NCI-H2081 treated with DMSO at 0.1 percent for 48 hours (cell line): ENCODE data around the gene PLXNC1.

Source experiments
- DNase-seq: peaks from one replicate; lab custom pipeline; 2025; lab: John Stamatoyannopoulos, UW

PLXNC1 gene

GRCh38 chr12:94204499-94205247 lies 56.3 kb downstream of the PLXNC1 start:
- DNase-seq = no peak

DNA sequence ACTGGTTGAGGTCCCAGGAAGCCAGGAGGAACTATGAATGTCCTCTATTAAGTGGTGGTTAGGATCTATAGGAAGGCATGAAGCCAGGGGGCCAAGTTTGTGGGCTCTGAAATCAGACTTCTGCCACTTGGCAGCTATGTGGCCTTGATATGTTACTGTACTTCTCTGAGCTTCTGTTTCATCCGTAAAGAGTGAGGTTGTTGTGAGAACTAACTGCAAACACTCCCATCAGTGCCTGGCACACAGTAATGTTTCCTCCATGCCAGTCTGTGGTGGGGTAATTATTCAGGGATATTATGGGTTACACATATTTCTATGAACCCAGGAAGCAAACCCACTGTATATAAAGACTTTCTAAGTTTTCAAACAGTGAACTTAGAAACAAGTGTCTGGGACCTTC lies 57.4 kb downstream of the PLXNC1 start:
- DNase-seq = no peak

DNA sequence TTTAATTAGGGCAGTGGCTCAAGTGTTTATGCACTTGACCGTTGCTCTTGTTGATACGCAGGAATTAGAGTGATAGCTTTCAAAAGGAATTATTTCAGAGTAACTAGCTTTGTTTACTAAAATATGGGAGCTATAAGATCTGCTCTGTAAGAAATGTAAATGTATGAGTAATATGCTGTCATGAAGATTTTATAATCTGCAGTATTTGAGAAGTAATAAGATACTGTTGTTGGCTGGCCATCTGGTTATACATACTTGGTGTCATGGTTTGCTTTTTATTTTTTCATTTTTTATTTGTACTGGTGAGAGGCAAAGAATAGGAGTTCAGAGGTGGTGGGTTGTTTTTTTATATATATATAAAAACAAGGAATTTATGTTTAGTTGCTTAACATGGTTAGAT lies 58.5 kb downstream of the PLXNC1 start:
- no peak for DNase-seq

DNA sequence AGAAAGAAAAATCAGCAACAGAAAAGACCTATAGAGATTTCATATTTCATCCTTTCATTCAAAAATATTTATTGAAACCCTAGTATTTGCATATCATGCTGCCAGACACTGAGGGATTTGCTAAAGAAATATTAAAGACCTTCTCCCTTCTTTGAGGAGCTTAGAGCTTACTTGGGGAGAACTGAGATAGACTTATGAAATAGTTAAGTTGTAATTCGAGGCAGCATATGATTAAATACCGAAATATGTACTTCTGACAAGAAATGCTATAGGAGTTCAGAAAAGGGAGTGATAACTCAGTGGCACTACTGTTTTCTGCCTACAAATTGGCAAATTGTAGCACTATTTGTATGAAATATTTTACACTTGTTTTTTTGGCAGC lies 59.1 kb downstream of the PLXNC1 start:
- DNase-seq = no peak

- DNase-seq = no peak
Observed at GRCh38 chr12:94207849-94208621, 59.7 kb downstream of the PLXNC1 start.

GRCh38 chr12:94208622-94208966 lies 60.2 kb downstream of the PLXNC1 start:
- no peak for DNase-seq

DNA sequence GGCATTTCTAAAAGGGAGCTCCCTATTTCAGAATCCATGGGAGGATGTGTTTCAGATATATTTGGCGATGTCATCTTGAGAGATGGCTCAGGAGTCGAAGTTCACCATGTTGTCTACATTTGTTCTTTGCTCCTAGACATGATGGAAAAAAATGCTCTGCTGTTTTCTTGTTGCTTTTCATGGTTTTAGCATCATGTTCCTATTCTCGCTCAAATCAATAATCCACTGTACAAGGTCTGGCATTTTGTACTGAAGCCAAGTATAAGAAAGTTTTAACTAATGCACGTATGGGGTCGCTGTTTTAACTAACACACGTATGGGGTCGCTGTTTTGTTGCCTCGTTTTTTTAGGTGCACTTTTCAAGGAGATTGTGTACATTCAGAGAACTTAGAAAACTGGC lies 60.9 kb downstream of the PLXNC1 start:
- DNase-seq = no peak

GRCh38 chr12:94211021-94211420 lies 62.6 kb downstream of the PLXNC1 start:
- DNase-seq = no peak

- no peak for DNase-seq
Observed at GRCh38 chr12:94218233-94218632, 69.9 kb downstream of the PLXNC1 start.

- no peak for DNase-seq
Observed at GRCh38 chr12:94219622-94220302, 71.4 kb downstream of the PLXNC1 start.

DNA sequence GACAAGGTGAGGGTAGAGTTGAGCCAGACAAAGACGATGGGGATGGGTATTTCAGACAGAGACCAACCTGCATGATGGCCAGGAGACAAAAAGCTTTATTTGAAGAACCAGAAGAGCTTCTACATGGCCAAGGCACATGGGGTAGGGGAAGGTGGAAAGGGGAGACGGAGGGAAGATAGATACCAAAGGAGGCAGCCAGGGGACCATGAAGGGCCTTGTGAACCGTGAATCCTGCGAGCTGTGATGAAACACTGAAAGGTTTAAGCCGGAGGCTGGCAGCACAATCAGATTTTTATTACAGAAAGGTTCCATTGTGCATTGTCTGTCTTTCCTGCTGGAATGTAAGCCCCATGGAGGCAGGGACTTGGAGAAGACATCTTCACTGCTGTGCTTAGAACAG lies 72.4 kb downstream of the PLXNC1 start:
- DNase-seq = no peak

DNA sequence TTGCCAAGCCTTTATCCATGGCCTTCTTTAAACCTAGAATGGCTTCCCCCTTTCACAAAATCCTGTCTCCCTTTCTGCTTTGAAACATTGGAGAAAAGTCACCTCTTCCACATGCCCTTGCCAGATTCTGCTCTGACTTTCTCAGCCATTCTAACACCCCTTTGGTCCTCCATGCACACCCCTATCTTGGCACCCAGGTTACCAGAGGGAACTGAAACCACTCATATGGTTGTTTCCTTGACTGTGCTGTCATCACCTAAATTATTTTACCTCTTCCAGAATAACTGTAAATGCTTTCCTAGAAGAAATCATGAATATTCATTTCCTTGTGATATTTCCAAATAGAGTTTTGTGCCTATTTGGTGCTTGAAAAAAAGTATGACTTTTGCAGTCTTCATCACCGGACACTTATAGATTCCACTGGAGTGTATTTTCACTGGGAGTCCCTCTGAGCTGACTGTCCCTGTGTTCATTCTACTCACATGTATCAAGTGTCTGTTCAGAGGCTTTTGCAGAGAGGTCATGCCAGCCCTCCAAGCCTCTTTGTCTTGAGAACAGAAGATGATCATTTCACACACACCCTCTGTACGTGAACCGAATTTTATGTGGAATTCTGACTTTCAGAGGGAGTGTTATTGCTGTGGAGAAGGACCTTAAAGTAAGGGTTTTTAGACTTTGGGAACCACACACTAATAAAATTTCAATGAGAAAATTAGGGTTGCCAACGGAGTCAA lies 74.1 kb downstream of the PLXNC1 start:
- no peak for DNase-seq

- DNase-seq = no peak
Observed at GRCh38 chr12:94223842-94224241, 75.5 kb downstream of the PLXNC1 start.

DNA sequence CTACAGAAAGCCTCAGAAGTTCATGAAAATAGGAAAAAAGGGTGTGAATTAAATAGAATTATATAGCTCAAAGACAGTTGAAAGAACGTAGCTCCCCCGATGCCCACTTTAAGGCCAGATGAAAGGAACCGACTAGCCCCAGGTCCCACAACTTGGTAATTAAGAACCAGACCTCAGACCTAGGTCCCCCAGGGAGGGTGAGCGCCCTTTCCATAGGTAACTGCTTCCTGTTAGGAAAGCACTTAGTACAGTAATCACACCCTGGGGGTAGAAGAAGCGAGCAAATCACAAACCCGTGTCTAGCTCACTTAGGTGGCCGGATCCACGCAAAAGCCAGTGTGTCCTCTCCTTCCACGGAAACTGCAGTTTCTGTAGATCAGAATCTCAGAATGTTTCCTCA lies 77.1 kb downstream of the PLXNC1 start:
- no peak for DNase-seq

- no peak for DNase-seq
Observed at GRCh38 chr12:94225947-94226630, 77.7 kb downstream of the PLXNC1 start.

GRCh38 chr12:94227066-94227465 lies 78.7 kb downstream of the PLXNC1 start:
- no peak for DNase-seq

DNA sequence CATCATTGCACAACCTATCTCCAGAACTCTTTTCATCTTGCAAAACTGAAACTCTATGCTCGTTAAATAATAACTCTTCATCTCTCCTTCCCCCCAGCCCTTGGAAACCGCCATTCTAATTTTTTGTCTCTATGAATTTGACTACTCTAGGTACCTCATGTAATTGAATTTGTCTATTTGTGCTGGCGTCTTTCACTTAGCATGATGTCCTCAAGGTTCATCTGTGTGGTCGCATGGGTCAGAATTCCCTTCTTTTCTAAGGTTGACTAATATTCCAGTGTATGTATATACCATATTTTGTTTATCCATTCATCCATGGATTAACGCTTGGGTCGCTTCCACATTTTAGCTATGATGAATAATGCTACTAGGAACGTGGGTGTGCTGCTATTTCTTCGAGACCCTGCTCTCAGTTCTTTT lies 80.1 kb downstream of the PLXNC1 start:
- no peak for DNase-seq

- no peak for DNase-seq
Observed at GRCh38 chr12:94229902-94230301, 81.5 kb downstream of the PLXNC1 start.

DNA sequence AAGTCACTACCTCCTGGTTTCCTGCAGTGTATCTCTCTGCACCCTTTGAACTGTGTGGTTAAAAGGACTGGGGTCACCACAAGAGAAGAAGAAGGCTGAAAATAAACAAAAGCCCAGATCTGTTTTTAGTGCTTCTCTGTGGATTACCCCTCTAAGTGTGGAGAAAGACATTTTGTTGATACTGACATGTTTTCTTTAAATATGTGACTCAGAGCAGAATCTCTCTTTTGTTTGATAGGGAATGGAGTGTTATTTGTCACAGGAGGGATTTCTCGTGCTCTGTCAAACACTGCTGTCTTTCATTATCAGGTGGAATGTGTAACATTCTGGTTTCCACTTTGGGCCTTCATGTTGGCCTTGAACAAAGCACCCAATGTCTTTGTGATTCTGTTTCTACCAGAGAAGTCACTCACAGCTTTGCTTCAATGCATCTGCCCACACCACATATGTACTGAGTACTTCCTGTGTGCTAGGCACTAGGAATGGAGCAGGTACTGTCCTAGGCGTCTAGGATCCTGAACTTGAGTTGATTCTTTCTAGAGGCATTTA lies 82.1 kb downstream of the PLXNC1 start:
- DNase-seq = no peak

DNA sequence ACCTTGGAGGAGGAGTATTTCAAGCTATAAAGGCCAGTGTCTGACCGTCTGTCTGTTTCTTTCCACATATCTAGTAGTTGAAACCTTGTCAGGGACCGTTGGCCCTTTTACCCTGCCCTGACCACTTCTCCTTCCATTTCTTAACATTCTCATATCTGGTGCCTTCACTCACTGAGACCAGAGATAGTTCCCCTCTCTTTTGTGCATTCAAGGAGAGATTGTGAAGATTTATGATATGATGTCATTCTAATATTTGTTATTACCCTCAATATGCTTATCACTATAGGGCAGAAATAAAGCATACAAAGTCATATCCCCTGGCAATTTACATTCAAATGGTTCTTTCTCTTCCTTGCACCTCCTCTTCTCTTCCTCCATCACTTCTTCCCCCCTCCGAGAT lies 83.3 kb downstream of the PLXNC1 start:
- no peak for DNase-seq

- DNase-seq = no peak
Observed at GRCh38 chr12:94235848-94236247, 87.5 kb downstream of the PLXNC1 start.
